Inflammatory macrophage treated with lipopolysaccharide for 1 hour (primary cell): ENCODE measurements around the gene S100A10.

Source experiments
- DNase-seq, 2 donors: peaks; one replicate each; pipeline ENCODE4 v3.0.0-alpha.2; 2020 to 2022

The S100A10 gene

GRCh38 chr1:151960780-151961513, 32.7 kb downstream of the S100A10 start:
- DNase-seq, result no peak

GRCh38 chr1:151958959-151959358, 34.7 kb downstream of the S100A10 start:
- peak; percentile 31 to 46 for DNase-seq

- DNase-seq, result no peak
Observed at GRCh38 chr1:151956957-151957497, 36.6 kb downstream of the S100A10 start.

- DNase-seq, result no peak
Observed at GRCh38 chr1:151953409-151954094, 40.1 kb downstream of the S100A10 start.

GRCh38 chr1:151952811-151953210, 40.8 kb downstream of the S100A10 start:
- no peak for DNase-seq

GRCh38 chr1:151949371-151950193, 44.1 kb downstream of the S100A10 start:
- no peak for DNase-seq

GRCh38 chr1:151948506-151948905, 45.2 kb downstream of the S100A10 start:
- DNase-seq, result no peak

GRCh38 chr1:151947140-151947539, 46.5 kb downstream of the S100A10 start:
- DNase-seq, result no peak

- DNase-seq, result peak; percentile 98
Observed at GRCh38 chr1:151945725-151946722, 47.6 kb downstream of the S100A10 start.

GRCh38 chr1:151944857-151945575, 48.6 kb downstream of the S100A10 start:
- no peak for DNase-seq

GRCh38 chr1:151944126-151944856, 49.4 kb downstream of the S100A10 start:
- DNase-seq, result peak; percentile 59 to 67

GRCh38 chr1:151943591-151943990, 50.1 kb downstream of the S100A10 start:
- DNase-seq, result no peak

GRCh38 chr1:151942882-151943281, 50.8 kb downstream of the S100A10 start:
- no peak for DNase-seq

- DNase-seq, result peak in 1 of 2 donors; percentile 39
Observed at GRCh38 chr1:151940541-151940940, 53.1 kb downstream of the S100A10 start.

GRCh38 chr1:151939779-151940178, 53.9 kb downstream of the S100A10 start:
- DNase-seq, result peak; percentile 44 to 49

GRCh38 chr1:151939141-151939540, 54.5 kb downstream of the S100A10 start:
- no peak for DNase-seq

GRCh38 chr1:151936653-151937052, 57.0 kb downstream of the S100A10 start:
- DNase-seq, result no peak

- no peak for DNase-seq
Observed at GRCh38 chr1:151935894-151936602, 57.6 kb downstream of the S100A10 start.

GRCh38 chr1:151935154-151935553, 58.5 kb downstream of the S100A10 start:
- no peak for DNase-seq

- peak; percentile 48 to 86 for DNase-seq
Observed at GRCh38 chr1:151934048-151934493, 59.6 kb downstream of the S100A10 start.
